Ureter (tissue), 1 donor: ENCODE results near the gene TM4SF1. TPM values are rescaled to one million over a fixed set of nuclear protein-coding genes. Genes with fewer than 3 reads are reported as not detected.
A peak's percentile ranks its signal among the peaks of the same experiment; 100 is the strongest.
"Not testable (repeated sequence)": the region's sequence is repeated elsewhere in the genome, so short reads cannot be mapped to it uniquely, and the experiment has no call there.

Source experiments
- DNase-seq: peaks from one replicate; pipeline ENCODE4 v3.0.0-alpha.2; 2020; ENCODE audit warnings: low spot score
- total RNA-seq: library from RNA; stranded (reverse); gene quantifications from one replicate; pipeline ENCODE4 v1.2.4, GENCODE V29; 2023
- donor health status: DM: yes; HTN: yes; CAD: no.

The TM4SF1 gene
- total RNA-seq, 1 donor from 2014 or later = 58.1 TPM

- DNase-seq = no peak
Observed at GRCh38 chr3:149343951-149344350, 33.5 kb downstream of the TM4SF1 start.

GRCh38 chr3:149342413-149343380 lies 34.8 kb downstream of the TM4SF1 start:
- no peak for DNase-seq

- no peak for DNase-seq
Observed at GRCh38 chr3:149340310-149340933, 37.0 kb downstream of the TM4SF1 start.

DNA sequence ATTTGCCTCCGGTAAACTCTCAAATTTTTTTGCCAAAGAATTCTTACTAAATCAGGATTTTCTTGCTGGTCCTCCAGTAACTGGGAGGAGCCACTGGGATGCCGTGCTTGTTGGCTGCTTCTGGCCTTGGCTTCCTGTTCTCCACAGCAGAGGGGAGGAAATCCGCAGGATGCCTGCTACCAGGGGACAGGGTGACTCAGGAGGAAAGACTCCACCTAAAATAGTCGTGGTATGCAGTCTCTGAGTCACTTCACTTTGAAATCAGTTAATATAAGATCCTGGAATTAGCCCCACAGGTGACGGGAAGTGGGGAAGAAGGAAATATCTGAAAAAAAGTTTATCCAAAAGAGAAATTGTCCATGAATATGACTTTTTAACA lies 37.5 kb downstream of the TM4SF1 start:
- DNase-seq = peak; percentile 84

GRCh38 chr3:149337486-149337885 lies 40.0 kb downstream of the TM4SF1 start:
- DNase-seq = not testable (repeated sequence)

- no peak for DNase-seq
Observed at GRCh38 chr3:149336925-149337324, 40.5 kb downstream of the TM4SF1 start.

DNA sequence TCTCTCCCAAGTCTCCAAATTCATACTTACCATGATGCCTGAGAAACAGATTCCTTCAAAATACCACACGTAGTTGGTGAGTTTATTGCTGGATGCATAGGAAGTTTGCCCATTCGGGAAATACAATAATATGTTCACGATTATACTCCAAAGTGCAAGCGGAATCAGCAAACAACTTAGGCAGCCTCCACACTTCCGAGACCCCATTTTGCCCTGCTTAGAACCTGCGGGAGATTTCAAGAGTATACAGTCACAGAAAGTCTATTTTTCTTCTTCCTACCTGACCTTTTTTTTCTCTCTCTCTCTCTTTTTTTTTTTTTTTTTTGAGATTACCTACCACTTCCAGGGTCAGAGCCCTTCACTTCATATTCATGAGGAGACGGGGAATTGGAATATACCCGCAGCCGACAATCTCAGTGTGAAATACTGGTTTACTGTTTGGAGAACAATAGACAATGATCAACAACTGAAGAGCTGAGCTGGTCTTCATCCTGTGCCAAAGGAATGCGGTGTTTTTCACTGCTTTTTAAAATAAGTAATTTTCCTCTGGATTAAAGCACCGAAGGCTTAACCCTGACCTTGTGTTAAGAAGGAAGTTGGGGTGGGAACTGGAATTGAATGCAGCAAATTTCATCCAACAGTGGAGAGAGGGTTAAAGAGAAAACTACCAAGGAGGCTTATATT lies 44.1 kb downstream of the TM4SF1 start, which contains the start of gene TM4SF18:
Gene TM4SF18 (minus strand): TSS at position 461 of the 684 bp plus-strand sequence. CDS start 254 bp downstream, at position 207.
- no peak for DNase-seq

DNA sequence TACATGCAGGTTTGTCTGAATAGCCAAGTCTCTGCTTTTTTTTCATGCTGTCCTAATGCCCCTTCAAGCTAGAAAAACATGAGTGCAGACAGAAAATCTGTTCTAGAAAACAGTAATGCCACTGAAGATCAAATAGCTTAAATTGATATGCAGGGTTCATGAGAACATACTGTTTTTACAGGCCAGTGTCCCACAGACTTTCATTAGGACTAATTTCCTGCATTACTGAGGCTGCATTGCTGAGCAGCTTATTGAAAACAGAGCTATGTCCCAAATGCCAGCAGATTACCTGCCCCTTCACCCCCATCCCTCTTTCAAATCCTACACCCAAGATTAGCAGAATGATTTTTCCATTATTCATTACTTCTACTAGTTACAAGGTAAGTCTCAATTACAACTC lies 44.7 kb downstream of the TM4SF1 start:
- DNase-seq = no peak

DNA sequence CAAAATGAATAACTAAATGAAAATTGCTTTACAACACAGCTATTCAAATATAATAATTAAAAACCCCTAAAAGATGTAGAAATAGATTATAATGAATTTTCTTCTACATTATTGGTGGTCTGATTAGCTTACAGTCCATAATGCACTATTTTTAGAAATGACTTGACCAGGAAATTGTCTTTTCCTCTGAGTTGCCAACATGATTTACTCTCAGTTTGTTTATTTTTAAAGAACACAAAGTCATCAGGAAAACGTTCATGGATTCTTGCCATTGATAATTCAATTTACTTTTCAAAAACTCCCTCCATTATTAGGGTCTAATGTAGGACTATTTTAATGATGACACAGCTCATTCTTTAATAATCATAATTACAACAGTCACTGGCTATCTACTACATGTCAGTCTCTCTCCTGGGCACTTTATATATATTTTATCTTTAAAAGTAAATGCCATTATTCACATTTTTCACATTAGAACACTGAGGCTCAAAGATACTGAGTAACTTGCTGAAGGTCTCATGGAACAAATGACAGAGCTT lies 45.2 kb downstream of the TM4SF1 start:
- DNase-seq = no peak

- DNase-seq = no peak
Observed at GRCh38 chr3:149331396-149331795, 46.1 kb downstream of the TM4SF1 start.

DNA sequence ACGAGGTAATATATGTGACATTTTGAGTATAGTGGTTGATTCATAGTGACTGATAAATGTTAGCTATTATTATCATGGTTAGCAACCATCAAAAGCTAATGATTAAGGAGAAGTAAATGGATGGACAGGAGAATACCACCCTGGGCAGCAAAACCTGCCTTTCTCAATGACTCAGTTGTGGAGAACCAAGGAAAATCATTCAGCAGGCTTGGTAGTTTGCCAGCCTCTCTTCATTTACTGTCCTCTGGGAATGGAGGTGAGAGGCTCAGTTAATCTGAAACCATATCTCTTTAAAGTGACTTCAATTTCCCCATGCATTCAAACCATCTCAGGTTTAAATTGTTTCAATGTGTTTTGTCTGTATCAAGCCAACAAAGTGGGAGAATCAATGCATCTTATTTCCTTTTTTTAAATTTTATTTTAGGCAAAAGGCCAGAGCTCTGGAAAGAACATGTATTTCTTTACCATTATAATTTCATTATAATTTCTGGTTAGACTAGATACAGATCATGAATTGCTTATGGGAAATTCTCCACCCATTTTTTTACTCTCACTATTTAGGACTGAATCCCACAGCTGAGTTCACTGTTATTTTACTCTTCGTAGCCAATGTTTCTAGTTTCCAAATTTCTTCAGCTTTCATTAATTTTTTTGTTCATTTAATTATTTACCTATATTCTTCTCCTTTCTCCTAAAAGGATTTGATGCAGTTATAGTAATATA lies 46.7 kb downstream of the TM4SF1 start:
- no peak for DNase-seq

- DNase-seq = no peak
Observed at GRCh38 chr3:149327156-149327555, 50.3 kb downstream of the TM4SF1 start.

DNA sequence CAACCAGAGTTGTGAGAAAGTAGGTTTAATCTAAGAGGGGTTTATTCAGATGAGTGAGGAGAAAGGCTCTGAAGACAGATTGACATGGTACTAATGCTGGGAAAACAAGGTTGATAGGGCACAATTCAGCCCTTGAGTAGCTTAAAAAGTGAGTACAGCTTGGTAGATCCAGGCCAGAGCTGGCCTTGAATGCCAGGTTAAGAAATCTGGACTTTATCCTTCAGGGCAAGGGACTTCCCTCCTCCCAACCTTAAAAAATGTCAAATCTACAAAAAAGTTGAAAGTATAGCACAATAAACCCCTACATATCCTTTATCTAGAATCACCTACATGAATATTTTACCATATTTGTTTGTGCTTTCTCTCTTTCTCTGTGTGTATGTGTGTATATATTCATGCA lies 51.9 kb downstream of the TM4SF1 start:
- DNase-seq = no peak

DNA sequence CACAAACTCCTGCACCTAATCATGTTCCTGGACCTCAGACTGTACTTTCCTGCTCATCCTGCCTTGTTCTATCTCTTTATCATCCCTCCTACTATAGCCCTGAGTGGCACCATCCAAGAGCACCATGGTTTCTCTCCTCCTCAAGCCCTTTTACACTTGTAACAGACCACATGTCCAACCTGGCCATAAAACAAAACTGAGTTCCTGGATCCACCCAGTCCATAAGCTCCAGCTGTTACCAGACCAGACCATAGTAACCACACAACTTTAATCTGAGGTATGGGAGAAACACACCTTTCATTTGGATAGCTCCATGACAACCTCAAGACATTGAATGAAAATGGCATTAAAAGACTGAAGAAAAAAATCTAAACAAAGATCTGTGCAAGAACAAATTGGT lies 53.1 kb downstream of the TM4SF1 start:
- no peak for DNase-seq

DNA sequence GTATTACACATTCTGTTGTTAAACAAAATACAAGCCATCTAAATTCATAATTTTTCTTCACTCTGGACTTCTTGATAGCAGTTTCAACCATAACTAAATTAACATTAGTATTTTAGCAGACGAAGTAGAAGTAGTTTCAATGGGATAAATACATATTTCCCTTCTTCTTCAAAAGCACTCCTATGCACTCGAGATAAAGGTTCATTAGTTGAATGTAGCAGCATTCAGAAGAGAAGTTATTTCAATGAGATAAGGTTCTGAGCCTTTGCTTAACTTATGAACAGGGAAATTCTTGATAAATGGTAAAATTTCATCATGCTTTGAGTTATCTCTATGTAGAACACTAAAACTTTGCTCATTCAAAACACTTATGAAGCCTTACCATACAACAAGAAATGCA lies 55.8 kb downstream of the TM4SF1 start:
- no peak for DNase-seq

DNA sequence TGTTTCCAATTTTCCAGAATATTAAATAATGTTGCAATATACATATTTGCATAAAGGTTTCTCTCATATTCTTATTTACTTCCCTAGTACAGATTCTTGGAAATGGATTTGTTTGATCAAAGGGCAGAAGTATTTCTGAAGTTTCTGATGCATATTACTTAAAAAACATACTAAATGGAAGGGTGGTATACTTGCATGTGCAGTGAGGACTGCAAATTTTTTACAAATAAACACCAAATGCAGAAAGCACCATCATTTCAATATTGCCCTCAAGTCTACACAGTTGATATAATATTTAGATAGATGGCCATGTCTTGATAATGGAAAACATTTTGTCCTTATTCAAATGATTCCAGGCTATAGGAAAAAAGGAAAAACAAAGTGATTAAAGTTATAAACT lies 56.3 kb downstream of the TM4SF1 start:
- DNase-seq = no peak

GRCh38 chr3:149319750-149320149 lies 57.7 kb downstream of the TM4SF1 start:
- DNase-seq = no peak
